HepG2 (cell line): Measurements from ENCODE around the gene PDSS2. TPM values are rescaled to one million over a fixed set of nuclear protein-coding genes. Genes with fewer than 3 reads are reported as not detected.

Source experiments
- BORCS8-MEF2B ChIP-seq: sonication (generic); formaldehyde crosslinking; IDR thresholded peaks from 2 replicates; pipeline ENCODE4 v1.8.0; 2022; ENCODE audit warnings: mild to moderate bottlenecking, missing genetic modification reagents
- MBNL3 ChIP-seq: fragments of 250-450 bp; sonication (Bioruptor Pico); conservative IDR thresholded peaks from 2 replicates; pipeline ENCODE4 v1.8.0; 2022; ENCODE audit warnings: mild to moderate bottlenecking, inconsistent platforms
- SRSF4 ChIP-seq: fragments of 200-400 bp; formaldehyde crosslinking; IDR thresholded peaks from one replicate; pipeline ENCODE4 v1.6.1; 2018; ENCODE audit warnings: mild to moderate bottlenecking, low read depth, low read length, moderate library complexity; ENCODE audit not compliant: poor library complexity, severe bottlenecking
- SRY ChIP-seq: sonication (generic); formaldehyde crosslinking; IDR thresholded peaks from 2 replicates; pipeline ENCODE4 v1.8.0; 2022; ENCODE audit warnings: mild to moderate bottlenecking, missing genetic modification reagents
- ZBTB20 ChIP-seq: sonication (generic); formaldehyde crosslinking; IDR thresholded peaks from 2 replicates; pipeline ENCODE4 v1.8.1; 2023; ENCODE audit warnings: missing genetic modification reagents, low read depth, mild to moderate bottlenecking, borderline replicate concordance
- ZNF660 ChIP-seq: sonication (generic); formaldehyde crosslinking; IDR thresholded peaks from 2 replicates; pipeline ENCODE4 v1.5.1; 2020; ENCODE audit warnings: mild to moderate bottlenecking, low read depth, missing genetic modification reagents, borderline replicate concordance
- polyA plus RNA-seq, 8 experiments: library from polyadenylated mRNA; depleted of rRNA in 3 of 8; stranded (reverse) in 7 of 8; unstranded in 1 of 8; fragments of >200 nt; fragmentation: Illumina TruSeq in 4 of 8; extraction: Trizol in 4 of 8; gene quantifications; 2 replicates each; pipeline versions ENCODE4 v1.2.1 to v1.2.3, GENCODE V29; 2011 to 2016; ENCODE audit warnings: low read depth in 4 of 8, missing spikeins in 1 of 8, mixed read lengths in 1 of 8; ENCODE audit not compliant: insufficient read depth in 1 of 8
- total RNA-seq, 5 experiments: library from RNA; depleted of rRNA; stranded (reverse); fragments of >200 nt; fragmentation: Illumina TruSeq; extraction: Trizol; gene quantifications; 2 replicates each; pipeline ENCODE4 v1.2.3, GENCODE V29; 2016; ENCODE audit warnings: low read depth in 1 of 5
- TF ChIP-seq, protein P1 (sequence below): IDR thresholded peaks from 2 replicates; pipeline ENCODE4 v1.6.1; 2012; ENCODE audit warnings: low read depth, low read length, improper control_type of control experiment
- TF ChIP-seq, protein P2 (sequence below): sonication (generic); formaldehyde crosslinking; conservative IDR thresholded peaks from 2 replicates; pipeline ENCODE4 v1.8.0; 2022; ENCODE audit warnings: low read depth, missing genetic modification reagents
- TF ChIP-seq, protein P3 (sequence below): IDR thresholded peaks from 2 replicates; pipeline ENCODE4 v1.6.1; 2016; ENCODE audit warnings: missing biosample characterization, missing genetic modification reagents, low read depth
- TF ChIP-seq, protein P4 (sequence below): sonication (generic); formaldehyde crosslinking; IDR thresholded peaks from 2 replicates; pipeline ENCODE4 v1.4.0; 2020; ENCODE audit warnings: missing genetic modification reagents, mild to moderate bottlenecking, borderline replicate concordance

PDSS2 gene
- total and polyA plus RNA-seq, 2 of the 13 experiments (the other 11 are each of a cell fraction or from before 2014, with no cell fraction given), result 16.2 to 17.0 TPM

DNA sequence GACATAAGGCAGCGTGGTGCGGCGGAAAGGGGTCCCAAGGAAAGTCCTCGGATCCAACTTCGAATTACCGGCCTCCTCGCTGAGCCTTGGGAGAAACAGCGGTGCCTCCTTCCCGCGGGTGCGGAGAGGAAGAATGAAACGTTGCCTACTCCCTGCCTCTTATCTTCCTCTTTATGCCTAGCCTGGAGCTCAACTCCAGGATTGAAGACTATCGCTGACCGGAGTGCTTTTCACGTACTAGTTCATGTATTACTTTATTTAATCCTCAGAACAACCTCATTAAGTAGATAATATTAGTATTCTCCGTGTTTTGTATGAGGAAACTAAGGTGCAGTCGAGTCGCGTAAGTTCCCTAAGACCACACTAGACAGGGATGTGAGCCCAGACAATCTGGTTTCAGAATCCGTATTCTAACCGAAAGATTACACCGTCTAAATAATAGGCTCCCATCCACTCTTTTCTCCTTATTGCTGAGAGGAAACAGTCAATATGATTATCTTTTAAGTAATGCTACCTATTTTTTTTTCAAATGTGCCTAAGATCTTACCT, 793 bp upstream of the PDSS2 start (continued):
- TF ChIP-seq MBNL3 (CRISPR knock-in tag) (no peak), ZNF660 (CRISPR knock-in tag) (no peak), SRSF4 (no peak), BORCS8-MEF2B (CRISPR knock-in tag) (no peak), ZBTB20 (CRISPR knock-in tag) (no peak), SRY (0 out of 2 replicates have a peak, but pooled peaks have one; percentile 14)
- TF ChIP-seq, protein P1, sequence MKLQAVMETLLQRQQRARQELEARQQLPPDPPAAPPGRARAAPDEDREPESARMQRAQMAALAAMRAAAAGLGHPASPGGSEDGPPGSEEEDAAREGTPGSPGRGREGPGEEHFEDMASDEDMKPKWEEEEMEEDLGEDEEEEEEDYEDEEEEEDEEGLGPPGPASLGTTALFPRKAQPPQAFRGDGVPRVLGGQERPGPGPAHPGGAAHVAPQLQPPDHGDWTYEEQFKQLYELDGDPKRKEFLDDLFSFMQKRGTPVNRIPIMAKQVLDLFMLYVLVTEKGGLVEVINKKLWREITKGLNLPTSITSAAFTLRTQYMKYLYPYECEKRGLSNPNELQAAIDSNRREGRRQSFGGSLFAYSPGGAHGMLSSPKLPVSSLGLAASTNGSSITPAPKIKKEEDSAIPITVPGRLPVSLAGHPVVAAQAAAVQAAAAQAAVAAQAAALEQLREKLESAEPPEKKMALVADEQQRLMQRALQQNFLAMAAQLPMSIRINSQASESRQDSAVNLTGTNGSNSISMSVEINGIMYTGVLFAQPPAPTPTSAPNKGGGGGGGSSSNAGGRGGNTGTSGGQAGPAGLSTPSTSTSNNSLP, result no peak
- TF ChIP-seq, protein P2, sequence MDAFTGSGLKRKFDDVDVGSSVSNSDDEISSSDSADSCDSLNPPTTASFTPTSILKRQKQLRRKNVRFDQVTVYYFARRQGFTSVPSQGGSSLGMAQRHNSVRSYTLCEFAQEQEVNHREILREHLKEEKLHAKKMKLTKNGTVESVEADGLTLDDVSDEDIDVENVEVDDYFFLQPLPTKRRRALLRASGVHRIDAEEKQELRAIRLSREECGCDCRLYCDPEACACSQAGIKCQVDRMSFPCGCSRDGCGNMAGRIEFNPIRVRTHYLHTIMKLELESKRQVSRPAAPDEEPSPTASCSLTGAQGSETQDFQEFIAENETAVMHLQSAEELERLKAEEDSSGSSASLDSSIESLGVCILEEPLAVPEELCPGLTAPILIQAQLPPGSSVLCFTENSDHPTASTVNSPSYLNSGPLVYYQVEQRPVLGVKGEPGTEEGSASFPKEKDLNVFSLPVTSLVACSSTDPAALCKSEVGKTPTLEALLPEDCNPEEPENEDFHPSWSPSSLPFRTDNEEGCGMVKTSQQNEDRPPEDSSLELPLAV, result 0 out of 2 replicates have a peak, but pooled peaks have one; percentile 8
- TF ChIP-seq, protein P3, sequence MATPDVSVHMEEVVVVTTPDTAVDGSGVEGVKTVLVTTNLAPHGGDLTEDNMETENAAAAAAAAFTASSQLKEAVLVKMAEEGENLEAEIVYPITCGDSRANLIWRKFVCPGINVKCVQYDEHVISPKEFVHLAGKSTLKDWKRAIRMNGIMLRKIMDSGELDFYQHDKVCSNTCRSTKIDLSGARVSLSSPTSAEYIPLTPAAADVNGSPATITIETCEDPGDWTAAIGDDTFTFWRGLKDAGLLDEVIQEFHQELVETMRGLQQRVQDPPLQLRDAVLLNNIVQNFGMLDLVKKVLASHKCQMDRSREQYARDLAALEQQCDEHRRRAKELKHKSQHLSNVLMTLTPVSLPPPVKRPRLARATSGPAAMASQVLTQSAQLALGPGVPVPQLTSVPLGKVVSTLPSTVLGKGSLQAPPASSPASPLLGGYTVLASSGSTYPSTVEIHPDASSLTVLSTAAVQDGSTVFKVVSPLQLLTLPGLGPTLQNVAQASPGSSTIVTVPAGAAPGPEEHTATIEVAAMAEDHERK (CRISPR knock-in tag), result no peak
- TF ChIP-seq, protein P4, sequence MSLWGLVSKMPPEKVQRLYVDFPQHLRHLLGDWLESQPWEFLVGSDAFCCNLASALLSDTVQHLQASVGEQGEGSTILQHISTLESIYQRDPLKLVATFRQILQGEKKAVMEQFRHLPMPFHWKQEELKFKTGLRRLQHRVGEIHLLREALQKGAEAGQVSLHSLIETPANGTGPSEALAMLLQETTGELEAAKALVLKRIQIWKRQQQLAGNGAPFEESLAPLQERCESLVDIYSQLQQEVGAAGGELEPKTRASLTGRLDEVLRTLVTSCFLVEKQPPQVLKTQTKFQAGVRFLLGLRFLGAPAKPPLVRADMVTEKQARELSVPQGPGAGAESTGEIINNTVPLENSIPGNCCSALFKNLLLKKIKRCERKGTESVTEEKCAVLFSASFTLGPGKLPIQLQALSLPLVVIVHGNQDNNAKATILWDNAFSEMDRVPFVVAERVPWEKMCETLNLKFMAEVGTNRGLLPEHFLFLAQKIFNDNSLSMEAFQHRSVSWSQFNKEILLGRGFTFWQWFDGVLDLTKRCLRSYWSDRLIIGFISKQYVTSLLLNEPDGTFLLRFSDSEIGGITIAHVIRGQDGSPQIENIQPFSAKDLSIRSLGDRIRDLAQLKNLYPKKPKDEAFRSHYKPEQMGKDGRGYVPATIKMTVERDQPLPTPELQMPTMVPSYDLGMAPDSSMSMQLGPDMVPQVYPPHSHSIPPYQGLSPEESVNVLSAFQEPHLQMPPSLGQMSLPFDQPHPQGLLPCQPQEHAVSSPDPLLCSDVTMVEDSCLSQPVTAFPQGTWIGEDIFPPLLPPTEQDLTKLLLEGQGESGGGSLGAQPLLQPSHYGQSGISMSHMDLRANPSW (CRISPR knock-in tag), result no peak
